ENCODE measurements around the gene PML. TPM values are rescaled to one million over a fixed set of nuclear protein-coding genes. Genes with fewer than 3 reads are reported as not detected.

Gene PML
- total and polyA plus RNA-seq, 2 of the 4 experiments (the other 2 are of a cell fraction) = 8.8 to 22.6 TPM

DNA sequence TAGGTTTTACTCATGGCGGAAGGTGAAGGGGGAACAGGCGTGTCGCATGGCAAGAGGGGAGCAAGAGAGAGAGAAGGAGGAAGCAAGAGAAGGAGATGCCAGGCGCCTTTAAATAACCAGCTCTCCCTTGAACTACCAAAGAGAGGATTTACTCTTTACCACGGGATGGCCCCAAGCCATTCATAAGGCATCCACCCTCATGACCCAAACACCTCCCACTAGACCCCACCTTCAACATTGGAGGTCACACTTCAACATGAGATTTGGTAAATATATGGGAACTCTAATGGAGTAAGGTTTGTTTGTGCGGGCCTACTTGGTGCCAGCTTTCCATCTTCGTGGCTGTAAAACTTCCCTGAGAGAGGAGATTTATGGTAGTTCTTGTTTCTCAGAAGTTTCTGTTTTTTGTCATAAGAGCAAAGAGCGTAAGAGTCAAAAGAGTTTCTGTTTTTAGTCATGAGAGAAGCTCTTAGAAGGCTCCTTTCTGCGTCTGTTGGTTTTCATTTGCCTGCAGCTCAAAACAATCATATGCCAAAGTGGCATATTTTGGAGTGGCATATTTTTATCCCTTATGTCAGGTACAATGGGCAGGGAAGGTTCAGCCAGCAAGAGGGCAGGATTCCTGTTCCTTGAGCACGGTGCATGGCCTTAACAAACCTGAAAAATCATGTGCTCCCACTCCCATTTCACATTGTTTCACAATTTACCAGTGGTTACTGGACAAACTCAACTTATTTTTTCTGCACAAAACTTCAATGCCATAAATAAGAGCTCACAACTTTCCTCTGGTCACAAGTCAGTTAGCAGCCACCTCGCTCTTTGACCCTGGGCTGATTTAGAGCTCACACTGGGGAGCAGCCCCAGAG is 12.5 kb downstream of the PML start:
- Histone ChIP-seq H4K91ac (ENCODE audit: insufficient read depth, low read depth, low read length) (no peak overlapping the region), H3K27me3 (ENCODE audit: control insufficient read depth, insufficient read depth, low read length) (no peaks in the 10 kb centered on the region), H3K14ac (replicated peaks; ENCODE audit: low read depth, low read length) (no peak overlapping the region), H3K18ac (ENCODE audit: low read depth, low read length) (no peak overlapping the region), H3K79me1 (ENCODE audit: low read depth in 1 of 2, low read length in 2 of 2) (peaks cover 43 to 85% of the 10 kb centered on the region in 2 experiments), H3K23ac (ENCODE audit: low read depth, low read length) (no peak overlapping the region), H2BK20ac (ENCODE audit: low read depth, low read length) (no peak overlapping the region), H3K4me2 (ENCODE audit: low read depth, low read length) (no peak overlapping the region), H3K36me3 (ENCODE audit: control insufficient read depth, insufficient read depth, low read length) (peaks cover 16% of the 10 kb centered on the region), H3K4ac (ENCODE audit: low read depth, low read length) (no peak overlapping the region), H2AFZ (replicated peaks; ENCODE audit: low read length, poor library complexity) (no peak overlapping the region), H2BK5ac (ENCODE audit: low read depth, low read length, poor library complexity, severe bottlenecking) (no peak overlapping the region), H3K56ac (ENCODE audit: extremely low read depth, insufficient read depth, low read length) (no peak overlapping the region), H2BK15ac (ENCODE audit: low read depth, low read length) (no peak overlapping the region), H4K5ac (ENCODE audit: low read depth, low read length) (no peak overlapping the region), H3K4me1 (ENCODE audit: control insufficient read depth, insufficient read depth, low read length) (peaks cover 9% of the 10 kb centered on the region), H3K27ac (ENCODE audit: insufficient read depth, low read length) (no peak overlapping the region), H2BK120ac (ENCODE audit: low read depth, low read length) (no peak overlapping the region), H3K4me3 (ENCODE audit: insufficient read depth, low read depth, low read length) (no peak overlapping the region), H3K9me3 (ENCODE audit: control insufficient read depth, insufficient read depth, low read length) (no peaks in the 10 kb centered on the region), H4K20me1 (ENCODE audit: insufficient read depth, low read length) (peaks cover 48% of the 10 kb centered on the region), H3K9ac (ENCODE audit: low read depth, low read length) (no peak overlapping the region), H3K9me1 (ENCODE audit: insufficient read depth, low read length) (peaks cover 23% of the 10 kb centered on the region), H2AK5ac (ENCODE audit: low read depth, low read length) (no peak overlapping the region), H4K8ac (ENCODE audit: low read depth in 2 of 2, low read length in 2 of 2) (no peak overlapping the region), H2AK9ac (replicated peaks; ENCODE audit: low read depth, low read length, poor library complexity) (no peak overlapping the region)
- DNase-seq (no peak), ATAC-seq (ENCODE audit: low read depth) (no peak)
- in situ Hi-C loops (cut with MboI; ENCODE audit: low sequenced_read_pairs) (no loop called here), intact Hi-C loops (cut with micrococcal nuclease) (no loop called here), dilution Hi-C loops (cut with HindIII; ENCODE audit: low sequenced_read_pairs, unreplicated experiment) (no loop called here)
- 95% methylated on average over 2 of the region's 11 CpGs; no CpG with 5 or more reads in 1 of the 2 experiments for WGBS, 2 experiments (ENCODE audit: extremely low coverage in 2 of 2, insufficient read length in 1 of 2)
- ChIA-PET CTCF (interaction anchor here (0.5 to 1.1 kb wide), 3 partner anchors 32 to 545 kb away, joined by 3 read pairs; no protein-coding TSS in a partner anchor), POLR2A (ENCODE audit: unreplicated experiment) (no interaction called here)
- no TSS peak for BruUV-seq (replicated peaks)
- TF ChIP-seq MAFK (IDR thresholded peaks at IDR 0.05; ENCODE audit: low read depth, low read length) (no peak), CEBPB (IDR thresholded peaks at IDR 0.05; ENCODE audit: low read depth, low read length) (no peak)
- TF ChIP-seq, protein P1, sequence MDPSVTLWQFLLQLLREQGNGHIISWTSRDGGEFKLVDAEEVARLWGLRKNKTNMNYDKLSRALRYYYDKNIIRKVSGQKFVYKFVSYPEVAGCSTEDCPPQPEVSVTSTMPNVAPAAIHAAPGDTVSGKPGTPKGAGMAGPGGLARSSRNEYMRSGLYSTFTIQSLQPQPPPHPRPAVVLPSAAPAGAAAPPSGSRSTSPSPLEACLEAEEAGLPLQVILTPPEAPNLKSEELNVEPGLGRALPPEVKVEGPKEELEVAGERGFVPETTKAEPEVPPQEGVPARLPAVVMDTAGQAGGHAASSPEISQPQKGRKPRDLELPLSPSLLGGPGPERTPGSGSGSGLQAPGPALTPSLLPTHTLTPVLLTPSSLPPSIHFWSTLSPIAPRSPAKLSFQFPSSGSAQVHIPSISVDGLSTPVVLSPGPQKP (IDR thresholded peaks at IDR 0.05; ENCODE audit: borderline replicate concordance, low read depth, low read length) = no peak

All from IMR-90 (cell line).